ENCODE results near the gene ACSS3. TPM values are rescaled to one million over a fixed set of nuclear protein-coding genes. Genes with fewer than 3 reads are reported as not detected.
A peak's percentile ranks its signal among the peaks of the same experiment; 100 is the strongest.

The ACSS3 gene
- total and polyA plus RNA-seq, 9 of the 15 experiments (the other 6 are each of a cell fraction or from before 2014, with no cell fraction given) = 0.40 TPM; not detected in 8

GRCh38 chr12:81259360-81259759 is 181.5 kb downstream of the ACSS3 start:
- BruUV-seq (replicated peaks) = no TSS peak
- TF ChIP-seq ATF7 (IDR thresholded peaks at IDR 0.05) (peak; percentile 26; the same call in 1 of the 2 replicates), SUPT5H (IDR thresholded peaks at IDR 0.05) (no peak)
- H3K4me3 ChIP-seq = no peak overlapping the region
- no peaks in the 10 kb centered on the region for H3K9me1 ChIP-seq (ENCODE audit: control insufficient read depth, insufficient read depth, low read length)
- H3K27ac ChIP-seq (ENCODE audit: extremely low read depth, low read depth, low read length) = no peak overlapping the region
- H3K36me3 ChIP-seq (ENCODE audit: control insufficient read depth, insufficient read depth, low read length) = no peaks in the 10 kb centered on the region
- no peak overlapping the region for H2AFZ ChIP-seq (ENCODE audit: low read depth, low read length)
- DNase-seq (ENCODE audit: extremely low read depth in 1 of 4, low spot score in 3 of 4) (no peak), ATAC-seq (no peak), FAIRE-seq (no peak)
- H3K4me1 ChIP-seq (replicated peaks in 1 of 2; ENCODE audit: control insufficient read depth in 2 of 2, insufficient read depth in 2 of 2, low read length in 2 of 2) = no peaks in the 10 kb centered on the region
- intact Hi-C loops (cut with micrococcal nuclease) = no loop called here
- no peaks in the 10 kb centered on the region for H3K27me3 ChIP-seq (ENCODE audit: control insufficient read depth in 2 of 2, insufficient read depth in 2 of 2, low read length in 2 of 2)
- H3K9me3 ChIP-seq (replicated peaks; ENCODE audit: control insufficient read depth, insufficient read depth, low read depth, low read length) = no peaks in the 10 kb centered on the region
- no peaks in the 10 kb centered on the region for H3K79me2 ChIP-seq (ENCODE audit: control insufficient read depth, insufficient read depth, low read length)
- in situ Hi-C loops (cut with MboI) = no loop called here
- H3K4me2 ChIP-seq (ENCODE audit: insufficient read depth, low read length) = no peak overlapping the region
- no peaks in the 10 kb centered on the region for H4K20me1 ChIP-seq (replicated peaks; ENCODE audit: control insufficient read depth, insufficient read depth, low read length)
- WGBS (ENCODE audit: insufficient coverage, low coverage, missing lambda C conversion rate) = 0% methylated on average over 4 of the region's 4 CpGs
- ChIA-PET CTCF (ENCODE audit: low intra/inter-chr PET ratio) (no interaction called here), POLR2A (no interaction called here)
- no peak overlapping the region for H3K9ac ChIP-seq (ENCODE audit: insufficient read depth in 1 of 2, low read depth in 2 of 2, low read length in 2 of 2)

GRCh38 chr12:81261508-81262207 is 183.8 kb downstream of the ACSS3 start:
- Histone ChIP-seq H3K9me1 (ENCODE audit: control insufficient read depth, insufficient read depth, low read length) (no peaks in the 10 kb centered on the region), H2AFZ (ENCODE audit: low read depth, low read length) (no peak overlapping the region), H3K4me1 (replicated peaks in 1 of 2; ENCODE audit: control insufficient read depth in 2 of 2, insufficient read depth in 2 of 2, low read length in 2 of 2) (no peaks in the 10 kb centered on the region), H3K27me3 (ENCODE audit: control insufficient read depth in 2 of 2, insufficient read depth in 2 of 2, low read length in 2 of 2) (no peaks in the 10 kb centered on the region), H3K79me2 (ENCODE audit: control insufficient read depth, insufficient read depth, low read length) (no peaks in the 10 kb centered on the region), H3K27ac (ENCODE audit: extremely low read depth, low read depth, low read length) (no peak overlapping the region), H3K4me2 (ENCODE audit: insufficient read depth, low read length) (no peak overlapping the region), H3K9me3 (replicated peaks; ENCODE audit: control insufficient read depth, insufficient read depth, low read depth, low read length) (no peaks in the 10 kb centered on the region), H3K9ac (ENCODE audit: insufficient read depth in 1 of 2, low read depth in 2 of 2, low read length in 2 of 2) (no peak overlapping the region), H3K36me3 (ENCODE audit: control insufficient read depth, insufficient read depth, low read length) (no peaks in the 10 kb centered on the region), H3K4me3 (no peak overlapping the region), H4K20me1 (replicated peaks; ENCODE audit: control insufficient read depth, insufficient read depth, low read length) (no peaks in the 10 kb centered on the region)
- CTCF ChIA-PET (ENCODE audit: low intra/inter-chr PET ratio) = no interaction called here
- no peak for ATAC-seq
- TF ChIP-seq HDAC2 (IDR thresholded peaks at IDR 0.05) (no peak), ZSCAN32 (CRISPR knock-in tag; IDR thresholded peaks at IDR 0.05) (no peak), FOS (IDR thresholded peaks at IDR 0.05; ENCODE audit: extremely low read depth, insufficient read length) (no peak), PTBP1 (IDR thresholded peaks at IDR 0.05; ENCODE audit: low read depth, low read length) (no peak), ZNF584 (CRISPR knock-in tag; IDR thresholded peaks at IDR 0.05; ENCODE audit: low read depth) (no peak), ZBTB26 (CRISPR knock-in tag; IDR thresholded peaks at IDR 0.05) (no peak)
- in situ Hi-C loops (cut with MboI) = no loop called here
- BruUV-seq (replicated peaks) = no TSS peak
- POLR2A ChIA-PET = no interaction called here
- FAIRE-seq = no peak
- intact Hi-C loops (cut with micrococcal nuclease) = no loop called here
- no peak for DNase-seq (ENCODE audit: extremely low read depth in 1 of 4, low spot score in 3 of 4)
- 0% methylated on average over 4 of the region's 4 CpGs for WGBS (ENCODE audit: insufficient coverage, low coverage, missing lambda C conversion rate)

Data from K562 (cell line).